ENCODE measurements around the gene ITGB3.

DNA sequence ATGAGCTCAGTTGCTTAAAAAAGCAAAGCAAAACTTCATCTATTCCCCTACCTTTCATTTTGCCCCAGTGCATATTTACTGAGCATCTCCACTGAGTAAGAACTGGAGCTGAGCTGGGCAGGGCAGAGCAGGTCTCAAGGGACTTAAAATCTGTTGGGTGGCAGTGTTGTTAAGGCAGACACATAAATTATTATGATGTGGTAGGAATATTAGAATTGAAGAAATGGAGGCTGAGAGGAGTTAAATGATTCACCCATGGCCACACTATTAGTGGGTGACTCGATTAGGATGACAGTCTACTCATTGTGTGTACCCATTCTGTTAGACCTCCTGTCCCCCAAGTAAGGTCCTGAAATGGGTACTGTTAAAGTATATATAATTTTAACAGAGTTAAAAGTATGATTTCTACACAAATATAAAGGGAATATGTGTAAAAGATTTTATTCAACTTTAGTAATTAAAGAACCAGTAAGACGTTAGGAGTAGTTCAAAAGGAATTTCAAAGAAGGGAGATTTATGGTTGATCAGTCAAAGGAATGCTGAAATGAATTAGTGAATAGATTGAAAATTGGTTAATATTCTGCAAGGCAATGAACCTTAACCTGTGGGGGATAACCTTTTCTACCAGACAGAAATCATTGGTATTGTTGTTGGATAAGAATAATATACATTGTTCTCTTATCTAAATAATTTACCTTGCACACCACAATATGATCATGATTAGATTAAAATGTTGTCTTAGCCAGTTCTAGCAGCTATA is 17.5 kb downstream of the ITGB3 start:
- TF ChIP-seq CTCF (IDR thresholded peaks at IDR 0.05) = no peak
- TF ChIP-seq SIN3A (IDR thresholded peaks at IDR 0.05; ENCODE audit: borderline replicate concordance, low read depth, low read length) = no peak
- TF ChIP-seq EZH2phosphoT487 (IDR thresholded peaks at IDR 0.05; ENCODE audit: borderline replicate concordance, low read depth) = no peak
- no peak for TF ChIP-seq EP300 (IDR thresholded peaks at IDR 0.05; ENCODE audit: borderline replicate concordance in 1 of 2, low read depth in 1 of 2, low read length in 1 of 2)
- TF ChIP-seq RAD21 (IDR thresholded peaks at IDR 0.05; ENCODE audit: low read length) = no peak
- no peak for TF ChIP-seq GATA2 (CRISPR knock-in tag; IDR thresholded peaks at IDR 0.05)
- TF ChIP-seq POLR2AphosphoS5 (IDR thresholded peaks at IDR 0.05; ENCODE audit: low read depth, low read length) = no peak
- no peak for TF ChIP-seq MXI1 (IDR thresholded peaks at IDR 0.05; ENCODE audit: low read depth, low read length)
- no peak for TF ChIP-seq CHD2 (IDR thresholded peaks at IDR 0.05; ENCODE audit: low read length, partially characterized antibody)
- TF ChIP-seq, protein P1, sequence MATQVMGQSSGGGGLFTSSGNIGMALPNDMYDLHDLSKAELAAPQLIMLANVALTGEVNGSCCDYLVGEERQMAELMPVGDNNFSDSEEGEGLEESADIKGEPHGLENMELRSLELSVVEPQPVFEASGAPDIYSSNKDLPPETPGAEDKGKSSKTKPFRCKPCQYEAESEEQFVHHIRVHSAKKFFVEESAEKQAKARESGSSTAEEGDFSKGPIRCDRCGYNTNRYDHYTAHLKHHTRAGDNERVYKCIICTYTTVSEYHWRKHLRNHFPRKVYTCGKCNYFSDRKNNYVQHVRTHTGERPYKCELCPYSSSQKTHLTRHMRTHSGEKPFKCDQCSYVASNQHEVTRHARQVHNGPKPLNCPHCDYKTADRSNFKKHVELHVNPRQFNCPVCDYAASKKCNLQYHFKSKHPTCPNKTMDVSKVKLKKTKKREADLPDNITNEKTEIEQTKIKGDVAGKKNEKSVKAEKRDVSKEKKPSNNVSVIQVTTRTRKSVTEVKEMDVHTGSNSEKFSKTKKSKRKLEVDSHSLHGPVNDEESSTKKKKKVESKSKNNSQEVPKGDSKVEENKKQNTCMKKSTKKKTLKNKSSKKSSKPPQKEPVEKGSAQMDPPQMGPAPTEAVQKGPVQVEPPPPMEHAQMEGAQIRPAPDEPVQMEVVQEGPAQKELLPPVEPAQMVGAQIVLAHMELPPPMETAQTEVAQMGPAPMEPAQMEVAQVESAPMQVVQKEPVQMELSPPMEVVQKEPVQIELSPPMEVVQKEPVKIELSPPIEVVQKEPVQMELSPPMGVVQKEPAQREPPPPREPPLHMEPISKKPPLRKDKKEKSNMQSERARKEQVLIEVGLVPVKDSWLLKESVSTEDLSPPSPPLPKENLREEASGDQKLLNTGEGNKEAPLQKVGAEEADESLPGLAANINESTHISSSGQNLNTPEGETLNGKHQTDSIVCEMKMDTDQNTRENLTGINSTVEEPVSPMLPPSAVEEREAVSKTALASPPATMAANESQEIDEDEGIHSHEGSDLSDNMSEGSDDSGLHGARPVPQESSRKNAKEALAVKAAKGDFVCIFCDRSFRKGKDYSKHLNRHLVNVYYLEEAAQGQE (IDR thresholded peaks at IDR 0.05; ENCODE audit: low read depth, low read length) = no peak
- no peak for TF ChIP-seq SMC3 (IDR thresholded peaks at IDR 0.05; ENCODE audit: low read depth, low read length)
